ENCODE measurements around the gene APIP.

Gene APIP

GRCh38 chr11:34929794-34930763, 13.9 kb upstream of the APIP start:
- TF ChIP-seq ZBTB7A (IDR thresholded peaks at IDR 0.05; ENCODE audit: low read depth) (no peak), TAF1 (IDR thresholded peaks at IDR 0.05; ENCODE audit: low read depth) (no peak), FOXM1 (IDR thresholded peaks at IDR 0.05; ENCODE audit: borderline replicate concordance, low read depth) (no peak), NFIC (IDR thresholded peaks at IDR 0.05) (no peak), RAD21 (IDR thresholded peaks at IDR 0.05; ENCODE audit: low read depth) (no peak), EP300 (IDR thresholded peaks at IDR 0.05; ENCODE audit: borderline replicate concordance) (no peak)
- TF ChIP-seq, protein P1, sequence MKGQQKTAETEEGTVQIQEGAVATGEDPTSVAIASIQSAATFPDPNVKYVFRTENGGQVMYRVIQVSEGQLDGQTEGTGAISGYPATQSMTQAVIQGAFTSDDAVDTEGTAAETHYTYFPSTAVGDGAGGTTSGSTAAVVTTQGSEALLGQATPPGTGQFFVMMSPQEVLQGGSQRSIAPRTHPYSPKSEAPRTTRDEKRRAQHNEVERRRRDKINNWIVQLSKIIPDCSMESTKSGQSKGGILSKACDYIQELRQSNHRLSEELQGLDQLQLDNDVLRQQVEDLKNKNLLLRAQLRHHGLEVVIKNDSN (IDR thresholded peaks at IDR 0.05), result no peak
- TF ChIP-seq, protein P2, sequence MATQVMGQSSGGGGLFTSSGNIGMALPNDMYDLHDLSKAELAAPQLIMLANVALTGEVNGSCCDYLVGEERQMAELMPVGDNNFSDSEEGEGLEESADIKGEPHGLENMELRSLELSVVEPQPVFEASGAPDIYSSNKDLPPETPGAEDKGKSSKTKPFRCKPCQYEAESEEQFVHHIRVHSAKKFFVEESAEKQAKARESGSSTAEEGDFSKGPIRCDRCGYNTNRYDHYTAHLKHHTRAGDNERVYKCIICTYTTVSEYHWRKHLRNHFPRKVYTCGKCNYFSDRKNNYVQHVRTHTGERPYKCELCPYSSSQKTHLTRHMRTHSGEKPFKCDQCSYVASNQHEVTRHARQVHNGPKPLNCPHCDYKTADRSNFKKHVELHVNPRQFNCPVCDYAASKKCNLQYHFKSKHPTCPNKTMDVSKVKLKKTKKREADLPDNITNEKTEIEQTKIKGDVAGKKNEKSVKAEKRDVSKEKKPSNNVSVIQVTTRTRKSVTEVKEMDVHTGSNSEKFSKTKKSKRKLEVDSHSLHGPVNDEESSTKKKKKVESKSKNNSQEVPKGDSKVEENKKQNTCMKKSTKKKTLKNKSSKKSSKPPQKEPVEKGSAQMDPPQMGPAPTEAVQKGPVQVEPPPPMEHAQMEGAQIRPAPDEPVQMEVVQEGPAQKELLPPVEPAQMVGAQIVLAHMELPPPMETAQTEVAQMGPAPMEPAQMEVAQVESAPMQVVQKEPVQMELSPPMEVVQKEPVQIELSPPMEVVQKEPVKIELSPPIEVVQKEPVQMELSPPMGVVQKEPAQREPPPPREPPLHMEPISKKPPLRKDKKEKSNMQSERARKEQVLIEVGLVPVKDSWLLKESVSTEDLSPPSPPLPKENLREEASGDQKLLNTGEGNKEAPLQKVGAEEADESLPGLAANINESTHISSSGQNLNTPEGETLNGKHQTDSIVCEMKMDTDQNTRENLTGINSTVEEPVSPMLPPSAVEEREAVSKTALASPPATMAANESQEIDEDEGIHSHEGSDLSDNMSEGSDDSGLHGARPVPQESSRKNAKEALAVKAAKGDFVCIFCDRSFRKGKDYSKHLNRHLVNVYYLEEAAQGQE (IDR thresholded peaks at IDR 0.05; ENCODE audit: low read depth), result no peak

- TF ChIP-seq CEBPB (IDR thresholded peaks at IDR 0.05), result no peak
- TF ChIP-seq NFIC (IDR thresholded peaks at IDR 0.05), result no peak
- no peak for TF ChIP-seq YY1 (IDR thresholded peaks at IDR 0.05; ENCODE audit: low read depth)
- TF ChIP-seq, protein P2 (IDR thresholded peaks at IDR 0.05; ENCODE audit: low read depth), result no peak
Observed at GRCh38 chr11:34928960-34929680, 12.9 kb upstream of the APIP start.

DNA sequence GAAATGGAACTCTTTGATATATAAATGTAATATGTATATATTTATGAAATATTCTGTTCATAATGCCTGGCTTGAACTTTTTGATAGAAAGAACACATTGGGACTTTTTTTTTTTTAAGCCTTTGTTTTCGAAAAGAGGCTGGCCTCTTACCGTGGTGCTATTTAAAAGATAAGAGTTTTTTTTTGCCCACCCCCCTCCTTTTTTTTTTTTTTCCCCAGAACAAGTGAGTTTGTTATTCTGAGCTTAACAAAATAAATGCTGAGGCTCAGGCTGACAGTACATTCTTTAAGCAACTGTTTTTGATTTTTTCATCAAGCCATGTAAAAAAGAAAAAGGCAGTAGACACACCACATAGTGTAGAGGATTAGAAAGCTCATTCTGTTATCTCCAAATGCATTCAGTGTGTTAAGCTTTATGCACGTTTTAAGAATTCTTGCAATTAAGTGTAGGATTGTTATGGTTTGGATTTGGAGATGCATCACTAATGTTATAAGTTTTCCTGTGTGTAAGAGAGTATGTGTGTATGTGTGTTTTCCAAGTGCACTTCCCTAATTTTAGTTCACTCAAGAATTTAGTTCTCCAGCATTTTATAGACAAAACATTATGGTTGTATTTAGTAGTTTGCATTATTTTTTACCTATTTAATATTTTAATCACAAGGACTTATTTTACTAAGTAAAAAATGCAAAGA, 12.2 kb upstream of the APIP start:
- TF ChIP-seq, protein P3, sequence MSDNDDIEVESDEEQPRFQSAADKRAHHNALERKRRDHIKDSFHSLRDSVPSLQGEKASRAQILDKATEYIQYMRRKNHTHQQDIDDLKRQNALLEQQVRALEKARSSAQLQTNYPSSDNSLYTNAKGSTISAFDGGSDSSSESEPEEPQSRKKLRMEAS (IDR thresholded peaks at IDR 0.05), result no peak
- TF ChIP-seq RAD21 (IDR thresholded peaks at IDR 0.05; ENCODE audit: low read depth), result no peak
- TF ChIP-seq CREB1 (IDR thresholded peaks at IDR 0.05; ENCODE audit: low read depth), result no peak
- no peak for TF ChIP-seq TCF12 (IDR thresholded peaks at IDR 0.05; ENCODE audit: low read depth)
- TF ChIP-seq, protein P1 (IDR thresholded peaks at IDR 0.05), result no peak

- no peak for TF ChIP-seq TAF1 (IDR thresholded peaks at IDR 0.05; ENCODE audit: low read depth)
- no peak for TF ChIP-seq TCF12 (IDR thresholded peaks at IDR 0.05; ENCODE audit: low read depth)
- no peak for TF ChIP-seq ZBTB7A (IDR thresholded peaks at IDR 0.05; ENCODE audit: low read depth)
- TF ChIP-seq FOXM1 (IDR thresholded peaks at IDR 0.05; ENCODE audit: borderline replicate concordance, low read depth), result no peak
- TF ChIP-seq, protein P1 (IDR thresholded peaks at IDR 0.05), result no peak
- no peak for TF ChIP-seq EP300 (IDR thresholded peaks at IDR 0.05; ENCODE audit: borderline replicate concordance)
- TF ChIP-seq CEBPB (IDR thresholded peaks at IDR 0.05), result no peak
- TF ChIP-seq YY1 (IDR thresholded peaks at IDR 0.05; ENCODE audit: low read depth), result no peak
- TF ChIP-seq EGR1 (IDR thresholded peaks at IDR 0.05), result no peak
- no peak for TF ChIP-seq NFIC (IDR thresholded peaks at IDR 0.05)
- no peak for TF ChIP-seq TEAD4 (IDR thresholded peaks at IDR 0.05)
- no peak for TF ChIP-seq CREB1 (IDR thresholded peaks at IDR 0.05; ENCODE audit: low read depth)
- TF ChIP-seq, protein P3 (IDR thresholded peaks at IDR 0.05), result no peak
Observed at GRCh38 chr11:34926831-34927132, 10.6 kb upstream of the APIP start.

Data from Ishikawa (cell line).